SU-DHL-6 (cell line): Measurements from ENCODE around the gene GNAI2.
"Not testable (repeated sequence)": the region's sequence is repeated elsewhere in the genome, so short reads cannot be mapped to it uniquely, and the experiment has no call there.

Experiments
- H2AFZ ChIP-seq: fragments of 200-600 bp; sonication (generic); 2 replicates; pipeline ENCODE4 v1.6.1; 2014; ENCODE audit warnings: low read depth, mild to moderate bottlenecking, moderate library complexity, mixed read lengths, antibody characterized with exemption, low read length; ENCODE audit not compliant: severe bottlenecking
- H3F3A ChIP-seq: fragments of 200-600 bp; shearing (Covaris generic); 2 replicates; pipeline ENCODE4 v1.6.0; 2016; ENCODE audit warnings: antibody characterized with exemption, mild to moderate bottlenecking; ENCODE audit not compliant: insufficient read depth
- H3K27ac ChIP-seq: fragments of 200-600 bp; sonication (generic); 2 replicates; pipeline ENCODE4 v1.5.1; 2016; ENCODE audit warnings: low read depth, mild to moderate bottlenecking, low read length, moderate library complexity, mixed read lengths
- H3K27me3 ChIP-seq: fragments of 200-600 bp; sonication (generic), shearing (Covaris generic); 2 replicates; pipeline ENCODE4 v1.6.0; 2014; ENCODE audit warnings: mild to moderate bottlenecking, low read length
- H3K36me3 ChIP-seq: fragments of 200-600 bp; sonication (generic); 2 replicates; pipeline ENCODE4 v1.6.1; 2014; ENCODE audit warnings: mild to moderate bottlenecking, low read length, mixed read lengths
- H3K4me2 ChIP-seq: fragments of 300-600, 200-600 bp; shearing (Covaris generic), sonication (generic); 2 replicates; pipeline ENCODE4 v1.6.0; 2014; ENCODE audit warnings: low read length, low read depth, mild to moderate bottlenecking; ENCODE audit not compliant: poor library complexity, severe bottlenecking
- H3K4me3 ChIP-seq: fragments of 200-600 bp; sonication (generic); 2 replicates; pipeline ENCODE4 v1.5.1; 2014; ENCODE audit warnings: antibody characterized with exemption, low read length, mild to moderate bottlenecking, mixed read lengths; ENCODE audit not compliant: insufficient read depth, poor library complexity, severe bottlenecking
- H3K79me2 ChIP-seq: fragments of 200-600 bp; sonication (generic); 2 replicates; pipeline ENCODE4 v1.6.1; 2014; ENCODE audit warnings: mild to moderate bottlenecking, low read length, moderate library complexity; ENCODE audit not compliant: insufficient read depth
- H3K9ac ChIP-seq: fragments of 200-600 bp; sonication (generic); 2 replicates; pipeline ENCODE4 v1.7.0; 2014; ENCODE audit warnings: mild to moderate bottlenecking, low read length
- H3K9me2 ChIP-seq: fragments of 200-600 bp; sonication (generic); replicated peaks from 2 replicates; pipeline ENCODE4 v1.6.1; 2014; ENCODE audit warnings: low read length; ENCODE audit not compliant: insufficient read depth
- H3K9me3 ChIP-seq: fragments of 200-600 bp; sonication (generic); 2 replicates; pipeline ENCODE4 v1.6.1; 2014; ENCODE audit warnings: low read length, mixed read lengths; ENCODE audit not compliant: insufficient read depth
- H4K20me1 ChIP-seq: fragments of 200-600 bp; sonication (generic); 2 replicates; pipeline ENCODE4 v1.6.1; 2014; ENCODE audit warnings: low read depth, mild to moderate bottlenecking, antibody characterized with exemption, low read length, moderate library complexity, mixed read lengths
- EZH2phosphoT487 ChIP-seq: fragments of 200-600 bp; sonication (generic), shearing (Covaris generic); conservative IDR thresholded peaks from 2 replicates; pipeline ENCODE4 v1.6.1; 2018; ENCODE audit warnings: mild to moderate bottlenecking, antibody characterized with exemption, low read length, moderate library complexity, mixed read lengths
- TF ChIP-seq, protein P1 (sequence below): fragments of 200-600 bp; sonication (generic); IDR thresholded peaks from one replicate; pipeline ENCODE4 v1.5.1; 2017; ENCODE audit warnings: antibody characterized with exemption, mild to moderate bottlenecking, low read length, moderate library complexity; ENCODE audit not compliant: insufficient read depth, poor library complexity, severe bottlenecking

GNAI2 gene

DNA sequence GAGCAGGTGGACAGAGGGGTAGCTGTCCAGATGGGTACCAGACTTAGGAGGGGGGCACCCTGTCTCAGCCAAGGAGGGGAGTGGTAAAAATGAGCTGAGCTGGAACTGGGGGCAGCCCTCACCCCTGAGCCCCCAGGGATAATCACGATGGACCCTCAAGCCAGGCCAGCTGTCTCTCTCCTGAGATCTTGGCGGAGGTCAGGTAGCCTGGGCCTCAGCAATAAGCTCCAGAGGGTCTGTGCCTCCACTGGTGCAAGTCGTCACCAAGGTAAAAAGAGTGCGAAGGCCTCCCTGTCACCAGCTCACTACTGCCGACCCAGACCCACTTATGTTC is 25.9 kb upstream of the GNAI2 start:
- H3K9me3 ChIP-seq, result no peaks in the 10 kb centered on the region
- no peak overlapping the region for H3K27ac ChIP-seq
- H3K9me2 ChIP-seq, result no peaks in the 10 kb centered on the region
- H3K27me3 ChIP-seq, result no peaks in the 10 kb centered on the region
- H3K4me2 ChIP-seq, result no peak overlapping the region
- no peaks in the 10 kb centered on the region for H3K36me3 ChIP-seq
- H3K79me2 ChIP-seq, result no peaks in the 10 kb centered on the region
- no peak overlapping the region for H2AFZ ChIP-seq
- no peak for TF ChIP-seq EZH2phosphoT487
- TF ChIP-seq, protein P1, sequence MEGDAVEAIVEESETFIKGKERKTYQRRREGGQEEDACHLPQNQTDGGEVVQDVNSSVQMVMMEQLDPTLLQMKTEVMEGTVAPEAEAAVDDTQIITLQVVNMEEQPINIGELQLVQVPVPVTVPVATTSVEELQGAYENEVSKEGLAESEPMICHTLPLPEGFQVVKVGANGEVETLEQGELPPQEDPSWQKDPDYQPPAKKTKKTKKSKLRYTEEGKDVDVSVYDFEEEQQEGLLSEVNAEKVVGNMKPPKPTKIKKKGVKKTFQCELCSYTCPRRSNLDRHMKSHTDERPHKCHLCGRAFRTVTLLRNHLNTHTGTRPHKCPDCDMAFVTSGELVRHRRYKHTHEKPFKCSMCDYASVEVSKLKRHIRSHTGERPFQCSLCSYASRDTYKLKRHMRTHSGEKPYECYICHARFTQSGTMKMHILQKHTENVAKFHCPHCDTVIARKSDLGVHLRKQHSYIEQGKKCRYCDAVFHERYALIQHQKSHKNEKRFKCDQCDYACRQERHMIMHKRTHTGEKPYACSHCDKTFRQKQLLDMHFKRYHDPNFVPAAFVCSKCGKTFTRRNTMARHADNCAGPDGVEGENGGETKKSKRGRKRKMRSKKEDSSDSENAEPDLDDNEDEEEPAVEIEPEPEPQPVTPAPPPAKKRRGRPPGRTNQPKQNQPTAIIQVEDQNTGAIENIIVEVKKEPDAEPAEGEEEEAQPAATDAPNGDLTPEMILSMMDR, result no peak
- H3K9ac ChIP-seq, result no peak overlapping the region
- H3K4me3 ChIP-seq, result no peak overlapping the region
- H3F3A ChIP-seq, result no peaks in the 10 kb centered on the region
- no peaks in the 10 kb centered on the region for H4K20me1 ChIP-seq

- Histone ChIP-seq H3K9ac (no peak overlapping the region), H3K4me2 (no peak overlapping the region), H4K20me1 (no peaks in the 10 kb centered on the region), H3K9me3 (no peaks in the 10 kb centered on the region), H3K4me3 (no peak overlapping the region), H2AFZ (no peak overlapping the region), H3K27me3 (no peaks in the 10 kb centered on the region), H3K27ac (no peak overlapping the region), H3F3A (no peaks in the 10 kb centered on the region), H3K9me2 (no peaks in the 10 kb centered on the region), H3K36me3 (no peaks in the 10 kb centered on the region), H3K79me2 (no peaks in the 10 kb centered on the region)
- TF ChIP-seq, protein P1, result no peak
- TF ChIP-seq EZH2phosphoT487, result no peak
Observed at GRCh38 chr3:50210510-50211367, 25.3 kb upstream of the GNAI2 start.

GRCh38 chr3:50211368-50211717 is 24.7 kb upstream of the GNAI2 start:
- not testable (repeated sequence) for H4K20me1 ChIP-seq, H3F3A ChIP-seq, H3K4me2 ChIP-seq, H3K9ac ChIP-seq, H3K9me3 ChIP-seq, H3K27ac ChIP-seq, H2AFZ ChIP-seq, H3K27me3 ChIP-seq, H3K4me3 ChIP-seq, H3K79me2 ChIP-seq, H3K9me2 ChIP-seq, H3K36me3 ChIP-seq

- H3K9ac ChIP-seq, result no peak overlapping the region
- no peak overlapping the region for H3K4me2 ChIP-seq
- no peaks in the 10 kb centered on the region for H3K36me3 ChIP-seq
- H3F3A ChIP-seq, result no peaks in the 10 kb centered on the region
- H3K9me3 ChIP-seq, result no peaks in the 10 kb centered on the region
- TF ChIP-seq EZH2phosphoT487, result no peak
- TF ChIP-seq, protein P1, result no peak
- H3K4me3 ChIP-seq, result no peak overlapping the region
- H3K79me2 ChIP-seq, result no peaks in the 10 kb centered on the region
- no peaks in the 10 kb centered on the region for H4K20me1 ChIP-seq
- no peaks in the 10 kb centered on the region for H3K27me3 ChIP-seq
- H3K27ac ChIP-seq, result no peak overlapping the region
- H2AFZ ChIP-seq, result no peak overlapping the region
- H3K9me2 ChIP-seq, result no peaks in the 10 kb centered on the region
Observed at GRCh38 chr3:50211930-50212329, 24.1 kb upstream of the GNAI2 start.
